ENCODE results near the gene SOBP.

The SOBP gene

GRCh38 chr6:107616775-107617174 lies 126.9 kb downstream of the SOBP start:
- TF ChIP-seq GATA3 (IDR thresholded peaks at IDR 0.05; ENCODE audit: low read depth, low read length) = no peak

GRCh38 chr6:107617341-107617932 lies 127.5 kb downstream of the SOBP start:
- TF ChIP-seq GATA2 (IDR thresholded peaks at IDR 0.05; ENCODE audit: low read depth, low read length) (no peak), GATA3 (IDR thresholded peaks at IDR 0.05; ENCODE audit: low read depth, low read length) (no peak)

- TF ChIP-seq GATA3 (IDR thresholded peaks at IDR 0.05; ENCODE audit: low read depth, low read length) (no peak), GATA2 (IDR thresholded peaks at IDR 0.05; ENCODE audit: low read depth, low read length) (no peak)
Observed at GRCh38 chr6:107618672-107619071, 128.8 kb downstream of the SOBP start.

- TF ChIP-seq GATA2 (IDR thresholded peaks at IDR 0.05; ENCODE audit: low read depth, low read length) = no peak
Observed at GRCh38 chr6:107620732-107621131, 130.8 kb downstream of the SOBP start.

- TF ChIP-seq GATA3 (IDR thresholded peaks at IDR 0.05; ENCODE audit: low read depth, low read length) (no peak), GATA2 (IDR thresholded peaks at IDR 0.05; ENCODE audit: low read depth, low read length) (no peak)
Observed at GRCh38 chr6:107621229-107621937, 131.5 kb downstream of the SOBP start.

- TF ChIP-seq GATA2 (IDR thresholded peaks at IDR 0.05; ENCODE audit: low read depth, low read length) (no peak), GATA3 (IDR thresholded peaks at IDR 0.05; ENCODE audit: low read depth, low read length) (no peak)
Observed at GRCh38 chr6:107622269-107622668, 132.4 kb downstream of the SOBP start.

GRCh38 chr6:107624050-107624449 lies 134.1 kb downstream of the SOBP start:
- TF ChIP-seq GATA2 (IDR thresholded peaks at IDR 0.05; ENCODE audit: low read depth, low read length) (no peak), GATA3 (IDR thresholded peaks at IDR 0.05; ENCODE audit: low read depth, low read length) (no peak)

GRCh38 chr6:107624541-107624940 lies 134.6 kb downstream of the SOBP start:
- TF ChIP-seq GATA3 (IDR thresholded peaks at IDR 0.05; ENCODE audit: low read depth, low read length) = no peak
- no peak for TF ChIP-seq GATA2 (IDR thresholded peaks at IDR 0.05; ENCODE audit: low read depth, low read length)

GRCh38 chr6:107625264-107625663 lies 135.3 kb downstream of the SOBP start:
- TF ChIP-seq GATA2 (IDR thresholded peaks at IDR 0.05; ENCODE audit: low read depth, low read length) (no peak), GATA3 (IDR thresholded peaks at IDR 0.05; ENCODE audit: low read depth, low read length) (no peak)

GRCh38 chr6:107626645-107627044 lies 136.7 kb downstream of the SOBP start:
- TF ChIP-seq GATA3 (IDR thresholded peaks at IDR 0.05; ENCODE audit: low read depth, low read length) = no peak
- TF ChIP-seq GATA2 (IDR thresholded peaks at IDR 0.05; ENCODE audit: low read depth, low read length) = no peak

- TF ChIP-seq GATA2 (IDR thresholded peaks at IDR 0.05; ENCODE audit: low read depth, low read length) (no peak), GATA3 (IDR thresholded peaks at IDR 0.05; ENCODE audit: low read depth, low read length) (no peak)
Observed at GRCh38 chr6:107627969-107628368, 138.1 kb downstream of the SOBP start.

- TF ChIP-seq GATA2 (IDR thresholded peaks at IDR 0.05; ENCODE audit: low read depth, low read length) (no peak), GATA3 (IDR thresholded peaks at IDR 0.05; ENCODE audit: low read depth, low read length) (no peak)
Observed at GRCh38 chr6:107628878-107629277, 139.0 kb downstream of the SOBP start.

GRCh38 chr6:107629548-107630129 lies 139.7 kb downstream of the SOBP start:
- TF ChIP-seq GATA2 (IDR thresholded peaks at IDR 0.05; ENCODE audit: low read depth, low read length) (peak; percentile 94), GATA3 (IDR thresholded peaks at IDR 0.05; ENCODE audit: low read depth, low read length) (peak; percentile 85)

- TF ChIP-seq GATA3 (IDR thresholded peaks at IDR 0.05; ENCODE audit: low read depth, low read length) (no peak), GATA2 (IDR thresholded peaks at IDR 0.05; ENCODE audit: low read depth, low read length) (no peak)
Observed at GRCh38 chr6:107630348-107630977, 140.5 kb downstream of the SOBP start.

Data from SH-SY5Y (cell line).